SK-N-SH treated with all-trans-retinoic acid at 6 μM for 48 hours (cell line): ENCODE measurements around the gene GRK5.

ENCODE experiments used
- ATAC-seq: fragments of 200-7000 bp; cut with Tn5 transposase; 3 replicates; pipeline ENCODE4 v1.9.1; 2020; ENCODE audit warnings: mild to moderate bottlenecking, moderate library complexity
- ARNTL ChIP-seq: fragments of 450-650 bp; formaldehyde crosslinking; IDR thresholded peaks from 2 replicates; pipeline ENCODE4 v1.5.0; 2020; ENCODE audit warnings: low read depth, mild to moderate bottlenecking, moderate library complexity, borderline replicate concordance
- BACH2 ChIP-seq: fragments of 250-450 bp; sonication (Bioruptor Pico); IDR thresholded peaks from 2 replicates; pipeline ENCODE4 v1.9.0; 2021; ENCODE audit warnings: mild to moderate bottlenecking, borderline replicate concordance
- CREB5 ChIP-seq: fragments of 250-450 bp; sonication (Bioruptor Pico); IDR thresholded peaks from 2 replicates; pipeline ENCODE4 v1.5.1; 2020; ENCODE audit warnings: low read depth, mild to moderate bottlenecking, moderate library complexity
- CSDC2 ChIP-seq: fragments of 250-450 bp; sonication (Bioruptor Pico); IDR thresholded peaks from 2 replicates; pipeline ENCODE4 v1.5.0; 2020; ENCODE audit warnings: mild to moderate bottlenecking, moderate library complexity
- ESRRG ChIP-seq: fragments of 250-450 bp; sonication (Bioruptor Pico); IDR thresholded peaks from 2 replicates; pipeline ENCODE4 v1.6.1; 2021; ENCODE audit warnings: mild to moderate bottlenecking
- GLIS3 ChIP-seq: fragments of 250-450 bp; sonication (Bioruptor Pico); IDR thresholded peaks from 2 replicates; pipeline ENCODE4 v1.5.0; 2020; ENCODE audit warnings: mild to moderate bottlenecking, moderate library complexity
- ISL1 ChIP-seq: fragments of 250-450 bp; sonication (Bioruptor Pico); IDR thresholded peaks from 2 replicates; pipeline ENCODE4 v2.1.2; 2022; ENCODE audit warnings: mild to moderate bottlenecking, moderate library complexity
- OSR1 ChIP-seq: fragments of 250-450 bp; sonication (Bioruptor Pico); IDR thresholded peaks from 2 replicates; pipeline ENCODE4 v1.8.0; 2022; ENCODE audit warnings: moderate library complexity, mild to moderate bottlenecking, inconsistent platforms
- POU6F1 ChIP-seq: fragments of 250-450 bp; sonication (Bioruptor Pico); IDR thresholded peaks from 2 replicates; pipeline ENCODE4 v1.8.0; 2021; ENCODE audit warnings: low read depth, mild to moderate bottlenecking, moderate library complexity, borderline replicate concordance
- PPARA ChIP-seq: fragments of 250-450 bp; sonication (Bioruptor Pico); IDR thresholded peaks from 2 replicates; pipeline ENCODE4 v1.5.0; 2020; ENCODE audit warnings: mild to moderate bottlenecking, borderline replicate concordance
- SNAI2 ChIP-seq: fragments of 250-450 bp; sonication (Bioruptor Pico); IDR thresholded peaks from 2 replicates; pipeline ENCODE4 v1.5.0; 2020; ENCODE audit warnings: mild to moderate bottlenecking, moderate library complexity
- TCF4 ChIP-seq: fragments of 250-450 bp; sonication (Bioruptor Pico); IDR thresholded peaks from 2 replicates; pipeline ENCODE4 v1.8.0; 2021; ENCODE audit warnings: mild to moderate bottlenecking, moderate library complexity, borderline replicate concordance
- TOX ChIP-seq: fragments of 250-450 bp; sonication (Bioruptor Pico); IDR thresholded peaks from 2 replicates; pipeline ENCODE4 v1.8.0; 2021; ENCODE audit warnings: mild to moderate bottlenecking, moderate library complexity, borderline replicate concordance
- TSHZ2 ChIP-seq: fragments of 250-450 bp; sonication (Bioruptor Pico); IDR thresholded peaks from 2 replicates; pipeline ENCODE4 v1.5.0; 2020; ENCODE audit warnings: mild to moderate bottlenecking, moderate library complexity
- ZFP3 ChIP-seq: fragments of 250-450 bp; sonication (Bioruptor Pico); IDR thresholded peaks from 2 replicates; pipeline ENCODE4 v1.5.0; 2020; ENCODE audit warnings: mild to moderate bottlenecking, moderate library complexity
- ZFP30 ChIP-seq: fragments of 450-650 bp; formaldehyde crosslinking; IDR thresholded peaks from 2 replicates; pipeline ENCODE4 v1.5.0; 2022; ENCODE audit warnings: mild to moderate bottlenecking, moderate library complexity
- ZNF565 ChIP-seq: fragments of 450-650 bp; formaldehyde crosslinking; conservative IDR thresholded peaks from 2 replicates; pipeline ENCODE4 v1.5.0; 2020; ENCODE audit warnings: low read depth, mild to moderate bottlenecking, moderate library complexity
- ZNF70 ChIP-seq: fragments of 450-650 bp; formaldehyde crosslinking; IDR thresholded peaks from 2 replicates; pipeline ENCODE4 v1.5.0; 2020; ENCODE audit warnings: mild to moderate bottlenecking, moderate library complexity
- ZNF8 ChIP-seq: fragments of 450-650 bp; formaldehyde crosslinking; IDR thresholded peaks from 2 replicates; pipeline ENCODE4 v1.5.0; 2020; ENCODE audit warnings: mild to moderate bottlenecking, moderate library complexity
- TF ChIP-seq, protein P1 (sequence below): fragments of 250-450 bp; sonication (Bioruptor Pico); IDR thresholded peaks from 2 replicates; pipeline ENCODE4 v1.5.1; 2021; ENCODE audit warnings: mild to moderate bottlenecking, moderate library complexity

GRK5 gene

GRCh38 chr10:119409385-119409784 is 202.0 kb downstream of the GRK5 start:
- no peak for ATAC-seq
- TF ChIP-seq ARNTL (CRISPR knock-in tag) (no peak), ESRRG (CRISPR knock-in tag) (no peak), TCF4 (CRISPR knock-in tag) (no peak), ZNF565 (CRISPR knock-in tag) (no peak), ISL1 (CRISPR knock-in tag) (no peak), GLIS3 (CRISPR knock-in tag) (no peak), SNAI2 (CRISPR knock-in tag) (no peak), CREB5 (CRISPR knock-in tag) (no peak), ZNF8 (CRISPR knock-in tag) (no peak), ZFP30 (no peak), TSHZ2 (CRISPR knock-in tag) (no peak), TOX (CRISPR knock-in tag) (no peak), BACH2 (CRISPR knock-in tag) (no peak)

DNA sequence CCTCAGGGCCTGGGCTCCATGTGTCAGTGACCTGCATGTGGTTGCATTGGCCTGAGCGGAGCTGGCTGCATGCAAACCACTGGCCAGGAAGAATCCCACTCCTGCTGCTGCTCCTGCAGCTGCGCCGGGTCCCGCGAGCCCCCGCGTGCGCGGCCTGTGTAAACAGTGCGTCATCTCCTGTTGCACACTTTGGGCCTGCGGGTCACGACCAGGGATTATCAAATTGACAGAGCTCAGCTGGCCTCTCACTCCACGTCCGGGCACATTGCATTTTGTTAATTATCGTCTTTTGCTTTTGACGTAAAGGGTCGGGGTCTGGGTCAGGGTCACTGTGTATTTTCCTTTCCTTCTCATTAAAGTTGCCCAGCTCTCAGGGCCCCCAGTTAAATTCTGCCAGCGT is 202.5 kb downstream of the GRK5 start:
- no peak for TF ChIP-seq CSDC2 (CRISPR knock-in tag)
- no peak for TF ChIP-seq ZNF565 (CRISPR knock-in tag)
- no peak for TF ChIP-seq ZFP30
- TF ChIP-seq POU6F1 (CRISPR knock-in tag), result no peak
- no peak for TF ChIP-seq ZNF70 (CRISPR knock-in tag)
- no peak for TF ChIP-seq PPARA (CRISPR knock-in tag)
- TF ChIP-seq, protein P1, sequence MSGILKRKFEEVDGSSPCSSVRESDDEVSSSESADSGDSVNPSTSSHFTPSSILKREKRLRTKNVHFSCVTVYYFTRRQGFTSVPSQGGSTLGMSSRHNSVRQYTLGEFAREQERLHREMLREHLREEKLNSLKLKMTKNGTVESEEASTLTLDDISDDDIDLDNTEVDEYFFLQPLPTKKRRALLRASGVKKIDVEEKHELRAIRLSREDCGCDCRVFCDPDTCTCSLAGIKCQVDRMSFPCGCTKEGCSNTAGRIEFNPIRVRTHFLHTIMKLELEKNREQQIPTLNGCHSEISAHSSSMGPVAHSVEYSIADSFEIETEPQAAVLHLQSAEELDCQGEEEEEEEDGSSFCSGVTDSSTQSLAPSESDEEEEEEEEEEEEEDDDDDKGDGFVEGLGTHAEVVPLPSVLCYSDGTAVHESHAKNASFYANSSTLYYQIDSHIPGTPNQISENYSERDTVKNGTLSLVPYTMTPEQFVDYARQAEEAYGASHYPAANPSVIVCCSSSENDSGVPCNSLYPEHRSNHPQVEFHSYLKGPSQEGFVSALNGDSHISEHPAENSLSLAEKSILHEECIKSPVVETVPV (CRISPR knock-in tag), result no peak
- TF ChIP-seq ZFP3 (CRISPR knock-in tag), result no peak
- TF ChIP-seq SNAI2 (CRISPR knock-in tag), result no peak
- TF ChIP-seq CREB5 (CRISPR knock-in tag), result no peak
- no peak for TF ChIP-seq ESRRG (CRISPR knock-in tag)
- TF ChIP-seq OSR1 (CRISPR knock-in tag), result no peak
- no peak for TF ChIP-seq BACH2 (CRISPR knock-in tag)
- no peak for TF ChIP-seq TSHZ2 (CRISPR knock-in tag)
- TF ChIP-seq TCF4 (CRISPR knock-in tag), result no peak
- ATAC-seq, result no peak
